ENCODE results near the gene DGKB.

DNA sequence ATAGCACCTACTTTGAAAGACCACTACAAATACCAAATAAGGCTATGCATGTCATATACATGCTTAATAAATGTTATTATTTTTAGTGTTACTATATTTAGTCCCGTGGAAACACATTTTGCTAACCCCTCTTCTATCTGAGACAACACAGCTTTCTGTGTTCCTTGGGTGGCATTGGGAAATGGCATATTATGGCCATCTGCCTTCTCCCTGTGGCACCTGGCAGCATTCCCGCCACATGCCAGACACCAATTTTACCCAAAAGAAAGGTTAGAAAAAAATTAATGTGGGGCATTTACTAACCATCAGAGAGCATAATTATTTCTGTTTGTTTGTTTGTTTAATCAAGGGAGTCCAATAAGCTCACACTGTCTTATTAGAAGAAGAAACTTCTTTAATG lies 744.4 kb downstream of the DGKB start:
- TF ChIP-seq, protein P1, sequence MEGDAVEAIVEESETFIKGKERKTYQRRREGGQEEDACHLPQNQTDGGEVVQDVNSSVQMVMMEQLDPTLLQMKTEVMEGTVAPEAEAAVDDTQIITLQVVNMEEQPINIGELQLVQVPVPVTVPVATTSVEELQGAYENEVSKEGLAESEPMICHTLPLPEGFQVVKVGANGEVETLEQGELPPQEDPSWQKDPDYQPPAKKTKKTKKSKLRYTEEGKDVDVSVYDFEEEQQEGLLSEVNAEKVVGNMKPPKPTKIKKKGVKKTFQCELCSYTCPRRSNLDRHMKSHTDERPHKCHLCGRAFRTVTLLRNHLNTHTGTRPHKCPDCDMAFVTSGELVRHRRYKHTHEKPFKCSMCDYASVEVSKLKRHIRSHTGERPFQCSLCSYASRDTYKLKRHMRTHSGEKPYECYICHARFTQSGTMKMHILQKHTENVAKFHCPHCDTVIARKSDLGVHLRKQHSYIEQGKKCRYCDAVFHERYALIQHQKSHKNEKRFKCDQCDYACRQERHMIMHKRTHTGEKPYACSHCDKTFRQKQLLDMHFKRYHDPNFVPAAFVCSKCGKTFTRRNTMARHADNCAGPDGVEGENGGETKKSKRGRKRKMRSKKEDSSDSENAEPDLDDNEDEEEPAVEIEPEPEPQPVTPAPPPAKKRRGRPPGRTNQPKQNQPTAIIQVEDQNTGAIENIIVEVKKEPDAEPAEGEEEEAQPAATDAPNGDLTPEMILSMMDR (IDR thresholded peaks at IDR 0.05): no peak
- TF ChIP-seq CHD2 (IDR thresholded peaks at IDR 0.05; ENCODE audit: low read length, partially characterized antibody) (no peak), MYC (IDR thresholded peaks at IDR 0.05; ENCODE audit: borderline replicate concordance, low read length) (no peak), PHF8 (IDR thresholded peaks at IDR 0.05; ENCODE audit: borderline replicate concordance, low read depth) (no peak)
- TF ChIP-seq, protein P2, sequence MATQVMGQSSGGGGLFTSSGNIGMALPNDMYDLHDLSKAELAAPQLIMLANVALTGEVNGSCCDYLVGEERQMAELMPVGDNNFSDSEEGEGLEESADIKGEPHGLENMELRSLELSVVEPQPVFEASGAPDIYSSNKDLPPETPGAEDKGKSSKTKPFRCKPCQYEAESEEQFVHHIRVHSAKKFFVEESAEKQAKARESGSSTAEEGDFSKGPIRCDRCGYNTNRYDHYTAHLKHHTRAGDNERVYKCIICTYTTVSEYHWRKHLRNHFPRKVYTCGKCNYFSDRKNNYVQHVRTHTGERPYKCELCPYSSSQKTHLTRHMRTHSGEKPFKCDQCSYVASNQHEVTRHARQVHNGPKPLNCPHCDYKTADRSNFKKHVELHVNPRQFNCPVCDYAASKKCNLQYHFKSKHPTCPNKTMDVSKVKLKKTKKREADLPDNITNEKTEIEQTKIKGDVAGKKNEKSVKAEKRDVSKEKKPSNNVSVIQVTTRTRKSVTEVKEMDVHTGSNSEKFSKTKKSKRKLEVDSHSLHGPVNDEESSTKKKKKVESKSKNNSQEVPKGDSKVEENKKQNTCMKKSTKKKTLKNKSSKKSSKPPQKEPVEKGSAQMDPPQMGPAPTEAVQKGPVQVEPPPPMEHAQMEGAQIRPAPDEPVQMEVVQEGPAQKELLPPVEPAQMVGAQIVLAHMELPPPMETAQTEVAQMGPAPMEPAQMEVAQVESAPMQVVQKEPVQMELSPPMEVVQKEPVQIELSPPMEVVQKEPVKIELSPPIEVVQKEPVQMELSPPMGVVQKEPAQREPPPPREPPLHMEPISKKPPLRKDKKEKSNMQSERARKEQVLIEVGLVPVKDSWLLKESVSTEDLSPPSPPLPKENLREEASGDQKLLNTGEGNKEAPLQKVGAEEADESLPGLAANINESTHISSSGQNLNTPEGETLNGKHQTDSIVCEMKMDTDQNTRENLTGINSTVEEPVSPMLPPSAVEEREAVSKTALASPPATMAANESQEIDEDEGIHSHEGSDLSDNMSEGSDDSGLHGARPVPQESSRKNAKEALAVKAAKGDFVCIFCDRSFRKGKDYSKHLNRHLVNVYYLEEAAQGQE (IDR thresholded peaks at IDR 0.05): no peak
- TF ChIP-seq, protein P3, sequence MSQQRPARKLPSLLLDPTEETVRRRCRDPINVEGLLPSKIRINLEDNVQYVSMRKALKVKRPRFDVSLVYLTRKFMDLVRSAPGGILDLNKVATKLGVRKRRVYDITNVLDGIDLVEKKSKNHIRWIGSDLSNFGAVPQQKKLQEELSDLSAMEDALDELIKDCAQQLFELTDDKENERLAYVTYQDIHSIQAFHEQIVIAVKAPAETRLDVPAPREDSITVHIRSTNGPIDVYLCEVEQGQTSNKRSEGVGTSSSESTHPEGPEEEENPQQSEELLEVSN (IDR thresholded peaks at IDR 0.05; ENCODE audit: borderline replicate concordance, low read depth): no peak

Data from A549 (cell line).